TTC549 (cell line): Measurements from ENCODE around the gene KCNJ1.

Experiments
- FAIRE-seq: peaks from 2 replicates; lab custom pipeline; 2012; peaks lifted over from hg19 to GRCh38; lab: Jason Lieb, UNC

Gene KCNJ1

GRCh38 chr11:128867277-128867676, at the start of gene KCNJ1:
TSS of gene KCNJ1 (minus strand) at chr11:128867296. CDS start at chr11:128840243, 27,053 bp downstream.
- FAIRE-seq = no peak

- no peak for FAIRE-seq
Observed at GRCh38 chr11:128916681-128917080, 49.6 kb upstream of the KCNJ1 start.

- FAIRE-seq = no peak
Observed at GRCh38 chr11:128916037-128916572, 49.0 kb upstream of the KCNJ1 start.

- FAIRE-seq = no peak
Observed at GRCh38 chr11:128915149-128915521, 48.0 kb upstream of the KCNJ1 start.

- FAIRE-seq = no peak
Observed at GRCh38 chr11:128914216-128915148, 47.4 kb upstream of the KCNJ1 start.

GRCh38 chr11:128913806-128914205, 46.7 kb upstream of the KCNJ1 start:
- no peak for FAIRE-seq

GRCh38 chr11:128911701-128912100, 44.6 kb upstream of the KCNJ1 start:
- FAIRE-seq = no peak

GRCh38 chr11:128911239-128911638, 44.1 kb upstream of the KCNJ1 start:
- FAIRE-seq = no peak

GRCh38 chr11:128910576-128910975, 43.5 kb upstream of the KCNJ1 start:
- FAIRE-seq = no peak

DNA sequence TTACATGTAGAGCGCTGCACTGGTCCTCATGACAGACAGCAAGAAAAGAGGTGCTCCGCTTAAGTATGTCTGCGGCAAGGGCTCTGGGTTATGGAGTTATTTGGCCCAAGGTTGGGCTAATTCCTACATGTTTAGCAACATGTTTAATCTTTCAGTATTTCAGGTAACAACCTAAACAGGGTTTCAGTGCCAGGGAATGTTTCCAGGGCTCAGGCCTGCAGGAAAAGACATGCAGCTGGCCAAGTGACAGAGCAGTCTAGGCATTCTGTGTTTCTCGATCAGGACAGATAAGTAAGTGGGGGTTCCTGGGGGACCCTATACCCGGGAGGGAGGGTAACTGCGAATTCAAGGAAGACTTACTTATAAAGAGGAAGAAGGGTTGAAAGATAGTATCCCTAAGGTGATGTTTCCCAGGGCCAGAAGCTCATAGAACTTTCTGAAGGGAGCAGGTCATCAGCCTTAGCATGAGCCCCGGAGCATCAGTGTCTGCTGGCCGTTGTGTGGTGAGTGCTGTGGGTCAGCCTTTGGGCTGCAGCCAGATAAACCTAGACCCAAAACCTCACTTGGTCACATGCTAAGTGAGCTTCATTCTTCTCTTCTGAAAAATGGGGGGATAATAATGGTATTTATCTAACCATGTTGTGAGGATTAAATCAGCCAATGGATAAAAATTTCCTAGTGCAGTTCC, 42.5 kb upstream of the KCNJ1 start:
- FAIRE-seq = no peak

DNA sequence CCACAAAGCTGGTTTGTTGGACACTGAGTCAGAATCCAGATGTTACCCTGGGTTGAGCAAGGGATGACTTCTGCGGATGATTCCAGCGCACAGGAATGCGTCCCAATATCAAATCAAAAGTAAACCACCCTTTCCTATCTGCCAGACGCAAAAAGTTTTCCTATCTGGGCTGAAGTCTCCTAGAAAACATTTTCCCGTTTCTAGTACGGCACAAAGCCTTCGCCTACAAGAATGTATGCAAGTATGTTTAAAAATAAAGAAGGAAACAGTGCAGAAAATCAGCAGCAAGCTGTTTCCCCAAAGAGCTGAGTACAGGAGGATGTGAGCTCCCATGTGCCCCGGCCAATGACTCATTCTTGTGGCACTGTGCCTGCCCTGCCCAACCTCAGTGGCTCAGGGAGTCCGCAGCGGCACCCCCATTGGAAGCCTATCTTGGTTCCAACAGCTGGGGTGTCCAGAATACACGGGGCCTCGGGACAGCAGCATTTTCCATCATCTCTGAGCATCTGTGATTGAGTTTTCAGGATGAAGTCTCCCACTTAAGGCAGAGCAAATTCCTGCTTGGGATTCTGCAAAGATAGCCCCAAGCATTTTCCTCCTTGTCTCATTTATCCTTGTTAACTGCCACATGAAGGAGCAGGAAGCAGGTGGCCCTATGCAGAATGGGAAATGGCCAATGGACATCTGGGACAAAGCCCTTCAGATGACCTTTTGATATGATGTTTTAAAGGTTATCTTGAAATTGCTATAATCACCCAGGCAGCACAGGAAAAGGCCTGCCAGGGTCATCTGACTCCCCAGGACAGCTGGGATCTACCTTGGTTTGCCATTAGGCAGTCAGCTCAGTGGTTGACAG, 41.5 kb upstream of the KCNJ1 start:
- no peak for FAIRE-seq

- no peak for FAIRE-seq
Observed at GRCh38 chr11:128907585-128907984, 40.5 kb upstream of the KCNJ1 start.

- no peak for FAIRE-seq
Observed at GRCh38 chr11:128906185-128907050, 39.3 kb upstream of the KCNJ1 start.

DNA sequence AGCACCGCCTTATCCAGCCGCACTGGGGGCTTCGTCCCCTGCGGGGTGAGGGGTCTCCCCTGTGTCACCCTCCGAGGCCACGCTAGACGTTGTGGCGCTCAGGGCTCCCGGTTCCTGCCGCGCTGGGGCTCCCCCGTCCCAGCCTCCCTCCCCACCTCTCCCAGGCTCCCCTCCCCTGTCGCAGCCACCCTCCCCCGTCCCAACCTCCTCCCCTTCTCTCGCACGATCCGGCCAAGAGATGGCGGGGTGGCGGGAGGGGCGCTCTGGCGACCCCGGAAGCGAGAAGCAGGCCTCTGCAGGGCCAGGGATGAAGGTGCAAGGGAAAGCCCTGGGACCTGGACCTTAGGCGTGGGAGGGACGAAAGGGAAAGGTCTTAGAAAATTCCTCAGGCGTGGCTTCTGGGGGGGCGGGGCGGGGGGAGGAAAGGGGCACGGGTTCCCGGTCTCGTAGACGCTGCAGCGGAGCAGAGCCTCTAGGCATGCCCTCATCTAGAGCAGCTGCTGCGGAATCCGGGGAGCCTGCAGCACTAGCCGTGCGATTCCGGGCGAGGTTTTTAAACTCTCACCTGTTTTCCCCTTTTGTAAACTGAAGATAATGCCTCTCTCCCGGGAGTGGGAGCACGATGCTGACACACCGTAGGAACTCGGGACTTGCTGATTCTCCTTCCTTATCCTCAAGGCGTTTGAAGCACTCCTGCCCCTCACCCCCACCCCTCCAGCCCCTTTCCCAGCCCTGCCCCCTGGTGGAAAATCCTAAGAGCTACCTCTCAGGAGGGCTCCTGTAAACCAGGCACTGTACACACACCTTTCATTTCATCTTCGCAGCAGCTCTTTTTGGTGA, 38.5 kb upstream of the KCNJ1 start:
- FAIRE-seq = no peak

DNA sequence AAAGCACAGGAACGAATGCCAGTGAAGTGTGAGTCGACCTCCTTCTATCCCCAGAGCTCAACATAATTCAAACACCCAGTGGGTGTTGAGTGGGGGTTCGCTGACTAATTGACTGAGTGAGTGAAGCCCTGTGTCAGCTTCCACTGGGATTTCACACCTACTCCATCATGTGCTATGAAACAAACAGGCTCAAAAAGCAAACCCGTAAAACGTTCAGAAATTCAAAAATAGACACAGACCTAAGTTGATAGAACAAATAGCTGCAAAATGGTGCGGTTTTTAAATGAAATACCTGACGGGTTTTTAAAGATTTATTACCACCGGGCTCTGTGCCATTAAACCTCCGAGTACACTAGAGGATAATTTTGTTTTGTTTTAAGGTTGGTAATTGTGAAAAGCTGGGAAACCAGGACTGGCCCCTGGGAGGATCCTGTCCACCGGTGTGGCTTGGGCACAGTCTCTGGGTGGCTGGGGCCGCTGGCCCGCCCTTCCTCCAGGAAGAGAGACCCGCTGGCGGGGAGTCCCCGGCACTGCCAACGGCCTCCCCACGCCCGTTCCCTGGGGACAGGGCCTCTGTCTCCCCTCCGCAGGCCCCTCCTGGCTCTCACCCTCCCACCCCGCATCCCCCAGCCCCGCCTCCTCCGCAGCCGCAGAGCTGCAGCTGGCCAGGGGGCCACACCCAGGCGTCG, 37.7 kb upstream of the KCNJ1 start:
- no peak for FAIRE-seq

- FAIRE-seq = no peak
Observed at GRCh38 chr11:128904303-128904655, 37.2 kb upstream of the KCNJ1 start.

GRCh38 chr11:128903248-128904061, 36.4 kb upstream of the KCNJ1 start:
- no peak for FAIRE-seq

DNA sequence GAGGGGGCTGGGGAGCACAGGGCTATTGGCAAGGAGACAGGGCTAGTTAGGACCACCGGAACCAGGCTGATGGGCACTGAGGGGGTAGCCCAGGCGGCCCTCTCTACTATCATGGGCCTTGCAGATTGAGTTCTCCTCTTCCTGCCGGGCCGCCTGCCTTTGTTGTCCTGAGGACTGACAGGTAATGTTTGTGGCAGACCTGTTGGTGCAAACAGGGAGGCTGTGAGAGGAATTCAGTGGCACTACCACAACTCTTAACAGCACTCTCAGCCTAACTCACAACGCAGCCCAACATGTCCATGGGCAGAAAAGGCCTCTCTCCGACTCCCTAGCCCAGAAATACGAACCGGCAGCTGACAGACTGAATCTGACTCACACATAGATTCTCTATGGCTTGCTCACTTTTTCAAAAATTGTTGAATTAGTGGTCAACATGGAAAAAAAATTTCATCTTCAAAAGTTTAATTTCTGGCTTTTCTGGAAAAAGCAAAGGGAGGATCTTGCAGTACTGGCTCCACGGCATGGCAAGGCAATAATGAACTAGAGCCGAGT, 35.5 kb upstream of the KCNJ1 start:
- FAIRE-seq = no peak
